Loucy (cell line): ENCODE data around the gene DNAJC5G.

Source experiments
- EZH2phosphoT487 ChIP-seq: fragments of 200-600 bp; IDR thresholded peaks from 2 replicates; pipeline ENCODE4 v1.6.1; 2018; ENCODE audit warnings: antibody characterized with exemption, mild to moderate bottlenecking, moderate library complexity, borderline replicate concordance
- TF ChIP-seq, protein P1 (sequence below): fragments of 200-600 bp; sonication (generic); conservative IDR thresholded peaks from 2 replicates; pipeline ENCODE4 v1.5.1; 2014; ENCODE audit warnings: mild to moderate bottlenecking, antibody characterized with exemption, low read length

DNA sequence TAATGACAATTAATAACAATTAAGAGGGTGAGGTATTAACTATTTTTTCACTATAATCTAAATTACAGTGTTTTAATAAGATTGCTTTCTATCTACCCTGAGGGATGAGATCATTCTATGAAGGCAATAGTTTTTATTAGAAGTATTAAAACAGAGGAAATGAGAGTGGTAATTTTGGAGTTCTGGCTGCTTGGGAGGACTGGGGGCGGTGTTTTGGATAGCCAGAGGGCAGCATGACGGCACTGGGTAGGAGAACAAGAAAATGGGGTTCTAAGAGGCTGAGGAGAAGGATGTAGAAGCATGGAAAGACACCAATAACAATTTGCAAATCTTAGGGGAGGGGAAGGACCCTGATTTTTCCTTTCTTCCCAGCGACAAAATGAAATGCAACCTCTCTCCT, 5.1 kb upstream of the DNAJC5G start:
- TF ChIP-seq EZH2phosphoT487: no peak
- TF ChIP-seq, protein P1, sequence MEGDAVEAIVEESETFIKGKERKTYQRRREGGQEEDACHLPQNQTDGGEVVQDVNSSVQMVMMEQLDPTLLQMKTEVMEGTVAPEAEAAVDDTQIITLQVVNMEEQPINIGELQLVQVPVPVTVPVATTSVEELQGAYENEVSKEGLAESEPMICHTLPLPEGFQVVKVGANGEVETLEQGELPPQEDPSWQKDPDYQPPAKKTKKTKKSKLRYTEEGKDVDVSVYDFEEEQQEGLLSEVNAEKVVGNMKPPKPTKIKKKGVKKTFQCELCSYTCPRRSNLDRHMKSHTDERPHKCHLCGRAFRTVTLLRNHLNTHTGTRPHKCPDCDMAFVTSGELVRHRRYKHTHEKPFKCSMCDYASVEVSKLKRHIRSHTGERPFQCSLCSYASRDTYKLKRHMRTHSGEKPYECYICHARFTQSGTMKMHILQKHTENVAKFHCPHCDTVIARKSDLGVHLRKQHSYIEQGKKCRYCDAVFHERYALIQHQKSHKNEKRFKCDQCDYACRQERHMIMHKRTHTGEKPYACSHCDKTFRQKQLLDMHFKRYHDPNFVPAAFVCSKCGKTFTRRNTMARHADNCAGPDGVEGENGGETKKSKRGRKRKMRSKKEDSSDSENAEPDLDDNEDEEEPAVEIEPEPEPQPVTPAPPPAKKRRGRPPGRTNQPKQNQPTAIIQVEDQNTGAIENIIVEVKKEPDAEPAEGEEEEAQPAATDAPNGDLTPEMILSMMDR: no peak
